Caco-2 (cell line): ENCODE data around the gene PSD. TPM values are rescaled to one million over a fixed set of nuclear protein-coding genes. Genes with fewer than 3 reads are reported as not detected.

Source experiments
- BruUV-seq: library from RNA; stranded (reverse); fragments of 400-500 nt; replicated peaks from 2 replicates; lab custom pipeline; 2021; lab: Mats Ljungman, UMichigan
- CTCF ChIA-PET: fragments of 300-600 bp; sonication (Branson Sonifier 250); formaldehyde crosslinking; loops from one replicate; lab custom pipeline; 2022; ENCODE audit warnings: antibody characterized with exemption; lab: Charles Lee
- POLR2A ChIA-PET: fragments of 300-600 bp; sonication (Branson Sonifier 250); formaldehyde crosslinking; loops from one replicate; lab custom pipeline; 2022; ENCODE audit warnings: antibody characterized with exemption; lab: Charles Lee
- DNase-seq, 2 experiments: peaks; one replicate each; pipeline versions ENCODE4 v3.0.0 to v3.0.0-alpha.2; 2020 to 2022
- H3K27me3 ChIP-seq: replicated peaks from 2 replicates; pipeline ENCODE4 v1.6.0; 2011; ENCODE audit warnings: low read length; ENCODE audit not compliant: control insufficient read depth, insufficient read depth
- H3K36me3 ChIP-seq: 2 replicates; pipeline ENCODE4 v1.5.1; 2011; ENCODE audit warnings: low read length; ENCODE audit not compliant: control insufficient read depth, insufficient read depth
- H3K4me1 ChIP-seq: fragments of 250-450 bp; sonication (Bioruptor Pico); 2 replicates; pipeline ENCODE4 v1.5.1; 2020; ENCODE audit warnings: mild to moderate bottlenecking
- H3K4me3 ChIP-seq: 2 replicates; pipeline ENCODE4 v1.5.1; 2011; ENCODE audit warnings: low read depth, mild to moderate bottlenecking, control low read depth, low read length
- H3K9me3 ChIP-seq: fragments of 250-450 bp; sonication (Bioruptor Pico); 2 replicates; pipeline ENCODE4 v1.5.1; 2020; ENCODE audit warnings: mild to moderate bottlenecking, moderate library complexity
- H3K27ac Mint-ChIP-seq: one replicate; pipeline ENCODE4 v1.8.0; 2022; ENCODE audit warnings: mixed read lengths; ENCODE audit not compliant: unreplicated experiment
- H3K27me3 Mint-ChIP-seq: one replicate; pipeline ENCODE4 v1.8.0; 2022; ENCODE audit warnings: mixed read lengths; ENCODE audit not compliant: insufficient read depth, unreplicated experiment
- H3K36me3 Mint-ChIP-seq: one replicate; pipeline ENCODE4 v1.8.0; 2022; ENCODE audit warnings: mild to moderate bottlenecking, mixed read lengths; ENCODE audit not compliant: insufficient read depth, unreplicated experiment
- H3K4me1 Mint-ChIP-seq: one replicate; pipeline ENCODE4 v1.8.0; 2022; ENCODE audit warnings: low read depth, mixed read lengths; ENCODE audit not compliant: unreplicated experiment
- H3K4me3 Mint-ChIP-seq: one replicate; pipeline ENCODE4 v1.8.0; 2022; ENCODE audit warnings: mild to moderate bottlenecking, moderate library complexity, mixed read lengths; ENCODE audit not compliant: unreplicated experiment
- H3K9me3 Mint-ChIP-seq: one replicate; pipeline ENCODE4 v1.8.0; 2022; ENCODE audit warnings: mixed read lengths; ENCODE audit not compliant: unreplicated experiment
- CTCF ChIP-seq, 2 experiments: fragments of 200-600 bp in 1 of 2; IDR thresholded peaks; 1 replicate in 1 of 2; 2 replicates in 1 of 2; pipeline versions ENCODE4 v1.5.1 to v1.8.0; 2011 to 2022; ENCODE audit warnings: antibody characterized with exemption in 1 of 2, control low read depth in 1 of 2, inconsistent platforms in 1 of 2, low read depth in 1 of 2, low read length in 1 of 2, mild to moderate bottlenecking in 1 of 2, moderate library complexity in 1 of 2; ENCODE audit not compliant: insufficient read depth in 1 of 2, severe bottlenecking in 1 of 2, unreplicated experiment in 1 of 2
- intact Hi-C: fragments of 100-400 bp; cut with micrococcal nuclease; formaldehyde crosslinking; loops from one replicate; pipeline ENCODE4 v1.10.0; 2022; ENCODE audit not compliant: unreplicated experiment
- total RNA-seq: library from RNA; stranded (reverse); gene quantifications from 2 replicates; pipeline ENCODE4 v1.2.3, GENCODE V29; 2022

Gene PSD
- total RNA-seq, 1 experiment from 2014 or later = 2.8 TPM

- H3K27me3 Mint-ChIP-seq = no peaks in the 10 kb centered on the region
- no peak for TF ChIP-seq CTCF (IDR thresholded peaks at IDR 0.05; ENCODE audit: insufficient read depth in 1 of 2, low read depth in 1 of 2, low read length in 1 of 2, severe bottlenecking in 1 of 2, unreplicated experiment in 1 of 2)
- no TSS peak for BruUV-seq
- Histone ChIP-seq H3K4me3 (peak overlapping the region; percentile 75), H3K36me3 (no peaks in the 10 kb centered on the region), H3K4me1 (peaks cover 14% of the 10 kb centered on the region), H3K9me3 (no peaks in the 10 kb centered on the region), H3K27me3 (no peaks in the 10 kb centered on the region)
- H3K36me3 Mint-ChIP-seq = peaks cover 16% of the 10 kb centered on the region
- peak overlapping the region; percentile 90 for H3K27ac Mint-ChIP-seq
- peaks cover 14% of the 10 kb centered on the region for H3K4me1 Mint-ChIP-seq
- no peaks in the 10 kb centered on the region for H3K9me3 Mint-ChIP-seq
- intact Hi-C loops = loop anchor here (1.0 to 2.0 kb wide), 6 partner anchors 28 to 190 kb away; no protein-coding TSS in a partner anchor
- ChIA-PET CTCF (interaction anchor here (0.6 to 3.7 kb wide), 17 partner anchors 9 to 225 kb away, joined by 3 to 28 read pairs (median 4); partner anchors contain the start of genes ACTR1A, CUEDC2, ELOVL3 and FBXL15), POLR2A (no interaction called here)
- peak overlapping the region; percentile 90 for H3K4me3 Mint-ChIP-seq
- DNase-seq = peak; percentile 95
Observed at GRCh38 chr10:102394079-102394800, 24.3 kb downstream of the PSD start.

- peak; percentile 91 to 92 for TF ChIP-seq CTCF (IDR thresholded peaks at IDR 0.05; ENCODE audit: insufficient read depth in 1 of 2, low read depth in 1 of 2, low read length in 1 of 2, severe bottlenecking in 1 of 2, unreplicated experiment in 1 of 2)
- Histone ChIP-seq H3K9me3 (no peaks in the 10 kb centered on the region), H3K4me3 (peak overlapping the region; percentile 75), H3K4me1 (peaks cover 14% of the 10 kb centered on the region), H3K27me3 (no peaks in the 10 kb centered on the region), H3K36me3 (no peaks in the 10 kb centered on the region)
- no peak for DNase-seq
- H3K27me3 Mint-ChIP-seq = no peaks in the 10 kb centered on the region
- peaks cover 14% of the 10 kb centered on the region for H3K4me1 Mint-ChIP-seq
- peak overlapping the region; percentile 90 for H3K27ac Mint-ChIP-seq
- no peaks in the 10 kb centered on the region for H3K9me3 Mint-ChIP-seq
- ChIA-PET CTCF (interaction anchor here (0.9 to 3.7 kb wide), 10 partner anchors 10 to 224 kb away, joined by 3 to 28 read pairs (median 4); partner anchors contain the start of genes ELOVL3 and FBXL15), POLR2A (no interaction called here)
- intact Hi-C loops = loop anchor here (1.0 to 2.0 kb wide), 6 partner anchors 29 to 191 kb away; no protein-coding TSS in a partner anchor
- H3K36me3 Mint-ChIP-seq = peaks cover 13% of the 10 kb centered on the region
- H3K4me3 Mint-ChIP-seq = peak overlapping the region; percentile 90
- TSS peak; percentile 81 for BruUV-seq
Observed at GRCh38 chr10:102393411-102394078, 25.0 kb downstream of the PSD start.

- BruUV-seq = no TSS peak
- no peaks in the 10 kb centered on the region for H3K27me3 ChIP-seq
- ChIA-PET CTCF (interaction anchor here (0.6 kb wide), 1 partner anchor 31 kb away, joined by 4 read pairs; no protein-coding TSS in a partner anchor), POLR2A (no interaction called here)
- no peak overlapping the region for H3K4me3 ChIP-seq
- DNase-seq = no peak
- peaks cover 14% of the 10 kb centered on the region for H3K4me1 ChIP-seq
- H3K36me3 ChIP-seq = no peaks in the 10 kb centered on the region
- no peak for TF ChIP-seq CTCF (IDR thresholded peaks at IDR 0.05; ENCODE audit: insufficient read depth in 1 of 2, low read depth in 1 of 2, low read length in 1 of 2, severe bottlenecking in 1 of 2, unreplicated experiment in 1 of 2)
- H3K4me1 Mint-ChIP-seq = peaks cover 14% of the 10 kb centered on the region
- H3K27me3 Mint-ChIP-seq = no peaks in the 10 kb centered on the region
- H3K36me3 Mint-ChIP-seq = peaks cover 7% of the 10 kb centered on the region
- H3K9me3 ChIP-seq = no peaks in the 10 kb centered on the region
- no peaks in the 10 kb centered on the region for H3K9me3 Mint-ChIP-seq
- H3K4me3 Mint-ChIP-seq = no peak overlapping the region
- intact Hi-C loops = no loop called here
- H3K27ac Mint-ChIP-seq = no peak overlapping the region
Observed at GRCh38 chr10:102392306-102392705, 26.3 kb downstream of the PSD start.
